HG03280 (cell line): Measurements from ENCODE around the gene LONRF2.

Experiments used
- ATAC-seq: cut with Tn5 transposase; IDR thresholded peaks from one replicate; pipeline ENCODE4 v1.9.1; 2021; ENCODE audit warnings: mild to moderate bottlenecking, moderate library complexity; ENCODE audit not compliant: unreplicated experiment

LONRF2 gene

DNA sequence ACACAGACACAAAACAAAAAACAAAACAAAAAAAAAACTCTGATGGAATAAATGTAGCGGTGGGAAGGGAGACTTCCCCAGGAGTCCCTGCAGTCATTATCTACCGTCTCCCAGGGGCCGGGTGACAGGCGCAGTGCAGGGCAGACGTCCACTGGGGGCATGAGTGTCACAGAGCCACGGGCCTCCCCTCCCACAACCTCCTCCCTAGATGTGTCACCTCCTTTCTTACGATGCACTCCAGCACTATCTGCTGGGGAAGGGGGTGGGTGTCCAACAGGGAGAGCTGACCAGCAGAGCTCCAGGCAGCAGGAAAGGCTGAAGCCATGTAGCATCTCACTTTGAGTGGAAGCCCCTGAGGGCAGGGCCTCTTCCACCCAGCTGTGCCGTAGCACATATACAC is 84.5 kb downstream of the LONRF2 start:
- ATAC-seq: no peak

DNA sequence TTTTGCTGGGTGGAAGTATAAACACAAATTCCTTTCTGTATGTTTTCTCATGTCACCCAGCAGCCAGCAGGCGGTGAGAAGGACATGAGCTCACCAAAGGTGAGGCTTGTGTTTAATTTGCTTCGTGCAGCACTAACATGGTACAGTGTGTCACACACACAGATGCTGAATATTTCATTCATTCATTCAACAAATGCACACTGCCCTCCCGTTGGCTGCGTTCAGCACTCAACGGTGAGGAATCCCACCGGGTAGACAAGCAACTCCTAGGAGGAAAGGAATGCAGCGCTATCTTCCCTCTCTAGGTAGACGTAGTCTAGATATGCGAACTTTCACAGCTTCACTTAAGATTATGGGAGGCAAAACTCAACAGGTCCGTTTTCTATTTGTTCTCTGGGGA is 85.1 kb downstream of the LONRF2 start:
- ATAC-seq: no peak

DNA sequence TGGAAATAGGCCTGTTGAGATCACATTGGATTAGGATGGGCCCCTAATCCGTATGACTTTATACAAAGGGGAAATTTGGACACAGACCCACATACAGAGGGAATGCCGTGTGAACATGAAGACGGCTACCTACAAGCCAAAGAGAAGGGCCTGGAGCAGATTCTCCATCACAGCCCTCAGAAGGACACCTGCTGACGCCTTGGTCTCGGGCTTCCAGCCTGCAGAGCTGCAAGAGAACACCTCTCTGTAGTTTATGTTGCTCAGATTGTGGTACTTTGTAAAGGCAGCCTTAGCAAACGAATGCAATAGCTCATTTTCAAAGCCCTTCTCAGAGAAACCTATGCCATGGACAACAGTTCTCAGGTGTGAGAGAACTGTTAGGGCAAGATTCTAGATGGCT is 86.1 kb downstream of the LONRF2 start:
- no peak for ATAC-seq

GRCh38 chr2:100235581-100235980 is 86.7 kb downstream of the LONRF2 start:
- no peak for ATAC-seq

GRCh38 chr2:100235098-100235497 is 87.2 kb downstream of the LONRF2 start:
- ATAC-seq: peak; percentile 78

GRCh38 chr2:100234141-100234540 is 88.2 kb downstream of the LONRF2 start:
- ATAC-seq: no peak

- no peak for ATAC-seq
Observed at GRCh38 chr2:100233061-100233460, 89.2 kb downstream of the LONRF2 start.

DNA sequence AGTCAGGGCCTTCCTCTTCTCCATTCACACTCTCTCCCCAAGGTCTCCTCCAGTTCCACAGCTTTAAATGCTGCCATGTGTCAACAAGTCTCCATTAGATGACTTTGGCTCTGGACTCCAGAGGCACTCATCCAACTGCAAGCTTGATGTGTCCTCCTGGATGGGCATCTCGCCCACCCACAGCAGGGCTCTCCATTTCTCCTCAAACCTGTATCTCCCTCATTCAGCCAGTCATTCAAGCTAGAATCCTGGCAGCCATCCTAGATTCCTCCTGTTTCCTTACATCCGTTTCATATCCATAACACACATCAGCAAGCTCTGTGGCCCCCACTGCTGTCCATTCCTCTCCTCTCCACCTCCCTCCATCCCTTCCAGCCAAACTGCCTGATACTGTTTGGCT is 91.5 kb downstream of the LONRF2 start:
- ATAC-seq: no peak

DNA sequence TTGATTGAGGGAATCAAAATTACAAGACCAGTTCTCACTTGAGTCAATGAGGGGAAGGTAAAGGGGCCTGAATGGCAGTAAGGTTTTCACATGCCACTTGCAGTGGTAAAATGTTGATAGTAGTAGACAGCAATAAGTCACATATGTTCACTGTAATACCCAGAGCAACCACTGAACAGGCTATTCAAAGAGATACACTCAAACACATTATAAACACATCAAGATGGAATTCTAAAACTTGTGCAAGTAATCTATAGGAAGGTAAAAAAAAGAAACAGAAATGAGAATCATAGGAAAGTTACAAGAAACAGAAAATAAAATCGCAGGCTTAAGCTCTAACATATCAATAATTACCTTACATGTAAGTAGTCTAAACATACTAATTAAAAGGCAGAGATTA is 93.3 kb downstream of the LONRF2 start:
- ATAC-seq: no peak

DNA sequence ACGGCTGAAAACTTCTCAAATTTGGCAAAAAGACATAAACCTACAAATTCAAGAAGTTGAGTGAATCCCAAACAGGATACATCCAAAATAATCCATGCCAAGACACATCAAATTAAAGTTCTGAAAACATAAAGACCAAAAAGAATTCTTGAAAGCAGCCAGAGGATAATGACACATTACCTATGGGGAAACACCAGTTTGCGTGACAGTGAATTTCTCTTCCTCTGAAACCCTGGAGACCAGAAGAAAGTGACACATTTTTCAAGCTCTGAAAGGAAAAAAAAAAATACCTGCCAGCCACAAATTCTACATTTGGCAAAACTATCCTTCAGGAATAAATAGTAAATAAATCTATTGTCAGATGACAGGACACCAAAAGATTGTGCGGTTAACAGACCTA is 93.9 kb downstream of the LONRF2 start:
- ATAC-seq: no peak

DNA sequence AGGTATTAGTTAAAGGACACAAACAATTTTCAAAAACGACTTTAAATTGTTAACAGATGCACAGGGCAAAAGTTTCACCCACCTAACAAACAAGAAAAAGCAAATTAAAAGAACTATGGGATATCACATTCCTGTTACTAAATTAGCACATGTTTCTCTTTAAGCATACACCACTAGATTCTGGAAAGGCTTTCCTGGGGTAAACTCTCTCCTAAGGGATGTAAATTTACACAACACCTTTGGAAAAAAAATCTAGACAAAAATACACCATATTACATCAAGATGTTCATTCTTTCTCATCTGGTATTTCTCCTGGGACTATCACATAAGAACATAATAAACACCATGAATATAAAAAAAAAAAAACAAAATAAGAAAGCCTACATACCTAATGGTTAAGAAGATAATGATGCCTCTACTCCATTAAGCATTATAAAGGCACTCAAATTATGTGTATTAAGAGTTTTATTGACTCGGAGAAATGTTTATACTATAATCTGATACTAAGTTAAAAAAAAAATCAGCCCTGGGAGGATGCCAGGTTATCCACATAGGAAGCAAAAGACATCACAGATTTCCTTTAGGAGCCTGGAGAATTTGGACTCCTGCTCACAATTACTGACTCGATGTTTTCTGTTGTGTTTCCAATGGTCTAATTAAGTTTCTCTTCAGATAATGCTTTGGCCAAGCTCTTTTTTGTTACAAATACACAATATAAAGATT is 97.2 kb downstream of the LONRF2 start:
- no peak for ATAC-seq

DNA sequence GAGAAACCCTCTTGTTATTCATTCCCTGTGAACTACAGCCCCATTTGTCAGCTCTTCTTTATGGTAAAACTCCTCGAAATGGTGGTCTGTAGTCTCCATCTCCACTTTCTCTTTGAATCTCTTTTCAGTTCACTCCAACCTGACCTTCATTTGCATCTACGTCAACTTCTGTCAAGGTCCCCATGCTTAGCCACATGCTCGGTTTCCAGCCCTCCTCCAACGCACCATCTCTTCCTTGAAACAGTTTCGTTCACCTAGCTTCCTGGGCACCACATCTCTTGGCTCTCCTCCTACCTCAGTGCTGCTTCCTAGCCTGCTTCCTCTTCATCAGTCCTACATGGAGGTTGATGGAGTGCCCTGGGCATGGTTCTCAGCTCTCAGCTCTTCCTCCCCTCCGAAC is 98.8 kb downstream of the LONRF2 start:
- no peak for ATAC-seq
